T-helper 22 cell (primary cell): ENCODE measurements around the gene UNK.
"Not testable (repeated sequence)": the region's sequence is repeated elsewhere in the genome, so short reads cannot be mapped to it uniquely, and the experiment has no call there.

ENCODE experiments used
- DNase-seq: peaks from one replicate; pipeline ENCODE4 v3.0.0-alpha.2; 2020; ENCODE audit warnings: low read depth

Gene UNK

DNA sequence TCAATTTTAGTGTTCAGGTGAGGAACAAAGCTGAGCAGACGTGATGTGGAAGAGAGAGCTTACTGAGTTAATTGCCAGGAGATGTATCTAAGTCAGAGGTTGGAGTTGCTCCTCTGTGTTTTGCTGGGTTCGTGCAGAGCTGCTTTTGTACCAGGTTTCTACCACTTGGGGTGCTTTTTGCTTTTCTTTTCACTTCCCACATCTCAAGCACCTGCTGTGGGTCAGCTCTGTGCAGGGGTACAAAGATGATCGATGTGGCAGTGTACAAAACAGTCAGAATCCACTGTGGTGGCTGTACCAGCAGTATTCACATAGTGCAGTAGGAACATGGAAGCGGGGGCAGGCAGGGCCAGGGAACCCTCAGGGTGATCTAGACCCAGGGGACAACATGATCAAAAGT, 14.8 kb downstream of the UNK start:
- DNase-seq = no peak

- no peak for DNase-seq
Observed at GRCh38 chr17:75803883-75804282, 19.3 kb downstream of the UNK start.

- no peak for DNase-seq
Observed at GRCh38 chr17:75806822-75807500, 22.4 kb downstream of the UNK start.

DNA sequence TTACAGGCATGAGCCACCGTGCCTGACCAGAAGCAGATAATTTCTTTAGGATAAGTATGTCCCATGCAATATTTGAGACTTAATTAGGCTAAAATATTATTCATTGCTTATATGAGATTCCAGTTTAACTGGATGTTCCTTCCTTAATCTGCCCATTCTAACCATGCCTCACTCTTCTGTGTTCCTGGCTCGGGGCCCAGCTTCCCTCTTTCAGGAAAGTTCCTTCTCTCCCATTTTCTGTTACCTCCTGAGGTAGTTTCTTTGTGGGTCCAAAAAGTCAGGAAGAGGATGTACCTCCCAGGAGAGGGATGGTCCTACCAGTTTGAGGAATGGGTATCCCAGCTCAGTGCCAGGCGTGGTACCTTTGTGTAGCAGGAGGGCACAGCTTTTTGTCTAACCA, 23.3 kb downstream of the UNK start:
- DNase-seq = no peak

GRCh38 chr17:75808549-75808904, 23.9 kb downstream of the UNK start:
- DNase-seq = no peak

- no peak for DNase-seq
Observed at GRCh38 chr17:75808905-75809621, 24.5 kb downstream of the UNK start.

GRCh38 chr17:75809631-75810111, 25.1 kb downstream of the UNK start:
- no peak for DNase-seq

DNA sequence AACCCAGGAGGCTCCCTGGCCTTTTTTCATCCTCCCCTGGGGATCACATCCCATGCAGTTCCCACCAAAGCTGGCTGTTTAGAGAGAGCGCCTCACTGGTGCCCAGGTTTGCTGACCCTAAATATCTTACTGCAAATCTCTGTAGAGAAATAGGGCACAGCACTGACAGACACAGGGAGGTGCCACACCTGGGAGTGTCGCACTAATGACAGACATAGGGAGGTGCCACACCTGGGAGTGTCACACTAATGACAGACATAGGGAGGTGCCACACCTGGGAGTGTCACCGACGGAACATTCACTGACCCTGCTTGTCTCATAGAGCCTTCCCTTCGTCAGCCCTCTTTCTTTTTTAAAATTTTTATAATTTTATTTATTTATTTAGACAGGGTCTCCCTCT, 25.6 kb downstream of the UNK start:
- DNase-seq = no peak

GRCh38 chr17:75810756-75811155, 26.1 kb downstream of the UNK start:
- not testable (repeated sequence) for DNase-seq

- no peak for DNase-seq
Observed at GRCh38 chr17:75811174-75811573, 26.6 kb downstream of the UNK start.

- DNase-seq = no peak
Observed at GRCh38 chr17:75812096-75813013, 27.7 kb downstream of the UNK start.

GRCh38 chr17:75813081-75814020, 28.7 kb downstream of the UNK start:
- no peak for DNase-seq

DNA sequence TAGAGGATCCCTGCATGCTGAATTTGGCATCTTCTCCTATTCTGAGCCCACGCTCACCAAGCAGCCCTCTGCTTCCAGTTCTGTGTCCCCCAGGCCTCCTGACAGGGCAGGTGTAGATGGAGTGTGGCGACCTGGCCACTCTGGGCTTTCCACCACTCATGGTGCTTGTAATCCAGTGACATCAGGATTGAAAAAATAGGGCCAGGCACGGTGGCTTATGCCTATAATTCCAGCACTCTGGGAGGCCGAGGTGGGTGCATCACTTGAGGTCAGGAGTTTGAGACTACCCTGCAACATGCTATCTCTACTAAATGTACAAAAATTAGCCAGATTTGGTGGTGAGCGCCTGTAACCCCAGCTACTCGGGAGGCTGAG, 29.4 kb downstream of the UNK start:
- DNase-seq = no peak

- DNase-seq = no peak
Observed at GRCh38 chr17:75814900-75815373, 30.3 kb downstream of the UNK start.

- no peak for DNase-seq
Observed at GRCh38 chr17:75815399-75815798, 30.8 kb downstream of the UNK start.

GRCh38 chr17:75816693-75817092, 32.1 kb downstream of the UNK start:
- no peak for DNase-seq

- no peak for DNase-seq
Observed at GRCh38 chr17:75817571-75817970, 33.0 kb downstream of the UNK start.

- no peak for DNase-seq
Observed at GRCh38 chr17:75818326-75818885, 33.8 kb downstream of the UNK start.

DNA sequence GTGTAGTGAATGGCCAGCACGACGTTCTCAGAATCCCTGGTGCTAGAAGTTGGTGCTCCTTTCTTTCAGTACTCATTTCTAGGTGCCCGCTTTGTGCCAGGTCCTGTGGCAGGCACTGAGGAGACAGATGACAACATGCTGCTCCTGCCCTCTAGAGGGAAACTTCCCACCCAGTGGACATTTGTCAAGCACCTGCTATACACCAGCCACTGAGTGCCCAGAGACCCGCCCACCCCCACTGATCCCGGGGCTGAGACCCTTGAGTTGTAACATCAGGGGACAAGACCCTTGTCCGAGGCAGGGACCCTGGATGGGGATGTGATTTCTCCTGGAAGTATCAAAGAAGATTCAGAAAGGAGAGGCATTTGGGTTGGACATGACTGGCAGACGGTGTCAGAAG, 34.5 kb downstream of the UNK start:
- DNase-seq = no peak

GRCh38 chr17:75819678-75820077, 35.1 kb downstream of the UNK start:
- DNase-seq = no peak
